ENCODE measurements around the gene HEATR9.

- TF ChIP-seq CTCF (IDR thresholded peaks at IDR 0.05; ENCODE audit: insufficient read depth, low read length, poor library complexity, severe bottlenecking) (no peak), EZH2phosphoT487 (conservative IDR thresholded peaks at IDR 0.05; ENCODE audit: low read length) (no peak)
Measured at GRCh38 chr17:35890774-35891155, 22.1 kb upstream of the HEATR9 start.
